HCT116 (cell line): Measurements from ENCODE around the gene HABP2.

Source experiments
- CEBPB ChIP-seq: IDR thresholded peaks from 2 replicates; pipeline ENCODE4 v1.6.1; 2012; ENCODE audit warnings: low read depth
- EGR1 ChIP-seq: IDR thresholded peaks from 2 replicates; pipeline ENCODE4 v1.6.1; 2012; ENCODE audit warnings: low read depth
- EZH2 ChIP-seq: fragments of 200-600 bp; sonication (generic); IDR thresholded peaks from 2 replicates; pipeline ENCODE4 v1.6.1; 2017; ENCODE audit warnings: antibody characterized with exemption, mixed run types
- POLR2AphosphoS5 ChIP-seq: IDR thresholded peaks from 2 replicates; pipeline ENCODE4 v1.6.1; 2011; ENCODE audit warnings: mild to moderate bottlenecking, low read depth, low read length, moderate library complexity
- RAD21 ChIP-seq: IDR thresholded peaks from 2 replicates; pipeline ENCODE4 v1.6.1; 2012; ENCODE audit warnings: low read depth, mild to moderate bottlenecking
- SRF ChIP-seq: IDR thresholded peaks from 2 replicates; pipeline ENCODE4 v1.6.1; 2012; ENCODE audit warnings: low read depth
- TF ChIP-seq, protein P1 (sequence below), 3 experiments: fragments of 200-600 bp in 1 of 3; sonication (generic) in 1 of 3; IDR thresholded peaks in 2 of 3; conservative IDR thresholded peaks in 1 of 3; 2 replicates each; pipeline ENCODE4 v1.5.1; 2012 to 2017; ENCODE audit warnings: low read depth in 2 of 3, low read length in 2 of 3, antibody characterized with exemption in 1 of 3, borderline replicate concordance in 1 of 3, control low read depth in 1 of 3, mild to moderate bottlenecking in 1 of 3, mixed read lengths in 1 of 3, mixed run types in 1 of 3, moderate library complexity in 1 of 3; ENCODE audit not compliant: insufficient read depth in 1 of 3

DNA sequence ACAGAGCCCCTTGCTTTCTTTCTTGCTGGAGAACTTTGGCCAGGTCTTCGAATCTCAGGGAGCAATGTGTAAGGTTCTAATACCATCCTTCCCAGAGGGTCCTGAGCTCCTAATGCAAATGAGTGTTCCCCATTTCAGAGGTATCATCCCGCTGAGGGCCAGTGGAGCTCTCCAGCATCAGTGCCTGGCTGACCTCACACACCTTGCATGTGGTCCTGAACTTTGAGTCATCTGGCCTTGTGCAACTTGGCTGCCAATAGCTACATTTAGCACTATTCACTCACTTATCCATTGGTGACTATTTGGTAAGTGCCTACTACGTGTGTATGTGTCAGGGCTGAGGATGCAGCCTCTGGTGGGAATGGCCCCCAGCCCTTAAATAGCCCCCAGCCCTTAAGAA is 48.4 kb upstream of the HABP2 start:
- no peak for TF ChIP-seq EGR1
- TF ChIP-seq, protein P1, sequence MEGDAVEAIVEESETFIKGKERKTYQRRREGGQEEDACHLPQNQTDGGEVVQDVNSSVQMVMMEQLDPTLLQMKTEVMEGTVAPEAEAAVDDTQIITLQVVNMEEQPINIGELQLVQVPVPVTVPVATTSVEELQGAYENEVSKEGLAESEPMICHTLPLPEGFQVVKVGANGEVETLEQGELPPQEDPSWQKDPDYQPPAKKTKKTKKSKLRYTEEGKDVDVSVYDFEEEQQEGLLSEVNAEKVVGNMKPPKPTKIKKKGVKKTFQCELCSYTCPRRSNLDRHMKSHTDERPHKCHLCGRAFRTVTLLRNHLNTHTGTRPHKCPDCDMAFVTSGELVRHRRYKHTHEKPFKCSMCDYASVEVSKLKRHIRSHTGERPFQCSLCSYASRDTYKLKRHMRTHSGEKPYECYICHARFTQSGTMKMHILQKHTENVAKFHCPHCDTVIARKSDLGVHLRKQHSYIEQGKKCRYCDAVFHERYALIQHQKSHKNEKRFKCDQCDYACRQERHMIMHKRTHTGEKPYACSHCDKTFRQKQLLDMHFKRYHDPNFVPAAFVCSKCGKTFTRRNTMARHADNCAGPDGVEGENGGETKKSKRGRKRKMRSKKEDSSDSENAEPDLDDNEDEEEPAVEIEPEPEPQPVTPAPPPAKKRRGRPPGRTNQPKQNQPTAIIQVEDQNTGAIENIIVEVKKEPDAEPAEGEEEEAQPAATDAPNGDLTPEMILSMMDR (IDR thresholded peaks at IDR 0.05 in 2 of 3, conservative IDR thresholded peaks at IDR 0.05 in 1 of 3; ENCODE audit: borderline replicate concordance in 1 of 3, insufficient read depth in 1 of 3, low read depth in 2 of 3, low read length in 2 of 3) = no peak
- TF ChIP-seq POLR2AphosphoS5 = no peak
- TF ChIP-seq EZH2 = no peak
- TF ChIP-seq SRF = no peak
- no peak for TF ChIP-seq RAD21
- no peak for TF ChIP-seq CEBPB
